Brain microvascular endothelial cell (primary cell): ENCODE measurements around the gene CDH4.

ENCODE experiments used
- DNase-seq: peaks from one replicate; pipeline ENCODE4 v3.0.0-alpha.2; 2020
- H3K27ac ChIP-seq: fragments of 250-450 bp; sonication (Bioruptor Pico); 2 replicates; pipeline ENCODE4 v1.5.1; 2020; ENCODE audit warnings: mild to moderate bottlenecking, moderate library complexity
- H3K27me3 ChIP-seq: fragments of 250-450 bp; sonication (Bioruptor Pico); replicated peaks from 2 replicates; pipeline ENCODE4 v1.5.1; 2020; ENCODE audit warnings: mild to moderate bottlenecking
- H3K36me3 ChIP-seq: fragments of 250-450 bp; sonication (Bioruptor Pico); replicated peaks from 2 replicates; pipeline ENCODE4 v1.5.1; 2020; ENCODE audit warnings: mild to moderate bottlenecking
- H3K4me3 ChIP-seq: 2 replicates; pipeline ENCODE4 v1.5.1; 2011; ENCODE audit warnings: low read depth, mild to moderate bottlenecking, control low read depth, low read length, moderate library complexity
- CTCF ChIP-seq: IDR thresholded peaks from 2 replicates; pipeline ENCODE4 v1.5.1; 2011; ENCODE audit warnings: low read depth, mild to moderate bottlenecking, moderate library complexity, low read length, control low read depth, inconsistent platforms; ENCODE audit errors: missing control alignments
- in situ Hi-C: cut with HindIII; loops from 2 replicates; pipeline ENCODE4 v1.10.0; 2017; ENCODE audit warnings: low sequenced_read_pairs, low pct_ligation_motif_present

Gene CDH4

GRCh38 chr20:61710108-61710507 lies 458.0 kb downstream of the CDH4 start:
- H3K36me3 ChIP-seq, result no peaks in the 10 kb centered on the region
- H3K4me3 ChIP-seq, result no peak overlapping the region
- no peaks in the 10 kb centered on the region for H3K27me3 ChIP-seq
- TF ChIP-seq CTCF, result no peak
- in situ Hi-C loops, result no loop called here
- no peak overlapping the region for H3K27ac ChIP-seq
- DNase-seq, result no peak

- no peak for TF ChIP-seq CTCF
- Histone ChIP-seq H3K27ac (no peak overlapping the region), H3K36me3 (no peaks in the 10 kb centered on the region), H3K4me3 (no peak overlapping the region), H3K27me3 (no peaks in the 10 kb centered on the region)
- no peak for DNase-seq
- in situ Hi-C loops, result no loop called here
These were observed 460.6 kb downstream of the CDH4 start for GRCh38 chr20:61712688-61713087.

- H3K27ac ChIP-seq, result no peak overlapping the region
- TF ChIP-seq CTCF, result no peak
- in situ Hi-C loops, result no loop called here
These were observed 466.4 kb downstream of the CDH4 start for GRCh38 chr20:61718361-61719005.

GRCh38 chr20:61719691-61720347 lies 467.8 kb downstream of the CDH4 start:
- in situ Hi-C loops, result no loop called here
- no peak overlapping the region for H3K4me3 ChIP-seq
- H3K36me3 ChIP-seq, result no peaks in the 10 kb centered on the region
- H3K27me3 ChIP-seq, result no peaks in the 10 kb centered on the region
- no peak for DNase-seq
- H3K27ac ChIP-seq, result no peak overlapping the region
- no peak for TF ChIP-seq CTCF

More at GRCh38 chr20:61718361-61719005, 466.4 kb downstream of the CDH4 start:
- Histone ChIP-seq H3K27me3 (no peaks in the 10 kb centered on the region), H3K4me3 (no peak overlapping the region), H3K36me3 (no peaks in the 10 kb centered on the region)
- no peak for DNase-seq

GRCh38 chr20:61720348-61720696 lies 468.3 kb downstream of the CDH4 start:
- in situ Hi-C loops, result no loop called here
- Histone ChIP-seq H3K4me3 (no peak overlapping the region), H3K36me3 (no peaks in the 10 kb centered on the region), H3K27ac (no peak overlapping the region), H3K27me3 (no peaks in the 10 kb centered on the region)
- DNase-seq, result no peak
- no peak for TF ChIP-seq CTCF

GRCh38 chr20:61722146-61722678 lies 470.2 kb downstream of the CDH4 start:
- Histone ChIP-seq H3K27me3 (no peaks in the 10 kb centered on the region), H3K36me3 (no peaks in the 10 kb centered on the region), H3K27ac (no peak overlapping the region), H3K4me3 (no peak overlapping the region)
- DNase-seq, result no peak
- no peak for TF ChIP-seq CTCF
- in situ Hi-C loops, result no loop called here
